Activated naive CD4-positive, alpha-beta T cell treated with anti-CD3 and anti-CD28 coated beads, Interleukin-2, amount 50 U/mL, for 24 hours (primary cell): ENCODE results near the gene KYNU.

Experiments
- H3K27ac Mint-ChIP-seq: one replicate; pipeline ENCODE4 v1.8.0; 2021; ENCODE audit warnings: mild to moderate bottlenecking, mixed read lengths
- H3K27me3 Mint-ChIP-seq: one replicate; pipeline ENCODE4 v1.8.0; 2021; ENCODE audit warnings: mixed read lengths
- H3K36me3 Mint-ChIP-seq: one replicate; pipeline ENCODE4 v1.8.0; 2021; ENCODE audit warnings: mixed read lengths
- H3K4me1 Mint-ChIP-seq: one replicate; pipeline ENCODE4 v1.8.0; 2021; ENCODE audit warnings: mixed read lengths
- H3K4me3 Mint-ChIP-seq: one replicate; pipeline ENCODE4 v1.8.0; 2021; ENCODE audit warnings: mild to moderate bottlenecking, mixed read lengths
- H3K9me3 Mint-ChIP-seq: one replicate; pipeline ENCODE4 v1.8.0; 2021; ENCODE audit warnings: mixed read lengths

Gene KYNU

GRCh38 chr2:142957144-142957543, 79.7 kb downstream of the KYNU start:
- Mint-ChIP-seq H3K27ac (no peak overlapping the region), H3K36me3 (no peaks in the 10 kb centered on the region), H3K27me3 (peaks cover 18% of the 10 kb centered on the region), H3K4me3 (no peak overlapping the region), H3K9me3 (no peaks in the 10 kb centered on the region), H3K4me1 (no peaks in the 10 kb centered on the region)

- Mint-ChIP-seq H3K9me3 (no peaks in the 10 kb centered on the region), H3K36me3 (no peaks in the 10 kb centered on the region), H3K27ac (no peak overlapping the region), H3K4me3 (no peak overlapping the region), H3K4me1 (no peaks in the 10 kb centered on the region), H3K27me3 (peaks cover 24% of the 10 kb centered on the region)
These were observed 83.7 kb downstream of the KYNU start for GRCh38 chr2:142961202-142961601.

GRCh38 chr2:142965443-142965842, 88.0 kb downstream of the KYNU start:
- Mint-ChIP-seq H3K4me1 (no peaks in the 10 kb centered on the region), H3K36me3 (no peaks in the 10 kb centered on the region), H3K27me3 (peaks cover 15% of the 10 kb centered on the region), H3K4me3 (no peak overlapping the region), H3K27ac (no peak overlapping the region), H3K9me3 (no peaks in the 10 kb centered on the region)

- H3K9me3 Mint-ChIP-seq, result no peaks in the 10 kb centered on the region
- H3K27ac Mint-ChIP-seq, result no peak overlapping the region
- peaks cover 13% of the 10 kb centered on the region for H3K27me3 Mint-ChIP-seq
- no peaks in the 10 kb centered on the region for H3K4me1 Mint-ChIP-seq
- H3K4me3 Mint-ChIP-seq, result no peak overlapping the region
- no peaks in the 10 kb centered on the region for H3K36me3 Mint-ChIP-seq
These were observed 88.8 kb downstream of the KYNU start for GRCh38 chr2:142966284-142966683.

- H3K9me3 Mint-ChIP-seq, result no peaks in the 10 kb centered on the region
- H3K36me3 Mint-ChIP-seq, result no peaks in the 10 kb centered on the region
- H3K4me3 Mint-ChIP-seq, result no peak overlapping the region
- peaks cover 13% of the 10 kb centered on the region for H3K27me3 Mint-ChIP-seq
- no peaks in the 10 kb centered on the region for H3K4me1 Mint-ChIP-seq
- H3K27ac Mint-ChIP-seq, result no peak overlapping the region
These were observed 89.6 kb downstream of the KYNU start for GRCh38 chr2:142967060-142967459.

- H3K4me1 Mint-ChIP-seq, result no peaks in the 10 kb centered on the region
- H3K36me3 Mint-ChIP-seq, result no peaks in the 10 kb centered on the region
- no peaks in the 10 kb centered on the region for H3K27me3 Mint-ChIP-seq
- no peaks in the 10 kb centered on the region for H3K9me3 Mint-ChIP-seq
- H3K27ac Mint-ChIP-seq, result no peak overlapping the region
- H3K4me3 Mint-ChIP-seq, result no peak overlapping the region
These were observed 95.8 kb downstream of the KYNU start for GRCh38 chr2:142973160-142973821.

GRCh38 chr2:142973822-142974207, 96.4 kb downstream of the KYNU start:
- Mint-ChIP-seq H3K27me3 (no peaks in the 10 kb centered on the region), H3K4me1 (no peaks in the 10 kb centered on the region), H3K36me3 (no peaks in the 10 kb centered on the region), H3K9me3 (no peaks in the 10 kb centered on the region), H3K27ac (no peak overlapping the region), H3K4me3 (no peak overlapping the region)

- H3K36me3 Mint-ChIP-seq, result no peaks in the 10 kb centered on the region
- H3K4me1 Mint-ChIP-seq, result no peaks in the 10 kb centered on the region
- H3K4me3 Mint-ChIP-seq, result no peak overlapping the region
- H3K27ac Mint-ChIP-seq, result no peak overlapping the region
- H3K27me3 Mint-ChIP-seq, result no peaks in the 10 kb centered on the region
- no peaks in the 10 kb centered on the region for H3K9me3 Mint-ChIP-seq
These were observed 97.0 kb downstream of the KYNU start for GRCh38 chr2:142974288-142975024.

- Mint-ChIP-seq H3K4me3 (no peak overlapping the region), H3K9me3 (no peaks in the 10 kb centered on the region), H3K27ac (no peak overlapping the region), H3K27me3 (no peaks in the 10 kb centered on the region), H3K36me3 (no peaks in the 10 kb centered on the region), H3K4me1 (no peaks in the 10 kb centered on the region)
These were observed 97.8 kb downstream of the KYNU start for GRCh38 chr2:142975239-142975638.

GRCh38 chr2:142980246-142981068, 103.0 kb downstream of the KYNU start:
- Mint-ChIP-seq H3K27ac (no peak overlapping the region), H3K9me3 (no peaks in the 10 kb centered on the region), H3K36me3 (no peaks in the 10 kb centered on the region), H3K27me3 (peaks cover 1% of the 10 kb centered on the region), H3K4me1 (no peaks in the 10 kb centered on the region), H3K4me3 (no peak overlapping the region)

GRCh38 chr2:142981069-142981378, 103.6 kb downstream of the KYNU start:
- Mint-ChIP-seq H3K27ac (no peak overlapping the region), H3K9me3 (no peaks in the 10 kb centered on the region), H3K36me3 (no peaks in the 10 kb centered on the region), H3K4me1 (no peaks in the 10 kb centered on the region), H3K4me3 (no peak overlapping the region), H3K27me3 (peaks cover 1% of the 10 kb centered on the region)

GRCh38 chr2:142981756-142982155, 104.3 kb downstream of the KYNU start:
- Mint-ChIP-seq H3K27ac (no peak overlapping the region), H3K4me3 (no peak overlapping the region), H3K36me3 (no peaks in the 10 kb centered on the region), H3K9me3 (no peaks in the 10 kb centered on the region), H3K4me1 (no peaks in the 10 kb centered on the region), H3K27me3 (peaks cover 1% of the 10 kb centered on the region)

- Mint-ChIP-seq H3K27ac (no peak overlapping the region), H3K9me3 (no peaks in the 10 kb centered on the region), H3K4me1 (no peaks in the 10 kb centered on the region), H3K36me3 (no peaks in the 10 kb centered on the region), H3K27me3 (peaks cover 1% of the 10 kb centered on the region), H3K4me3 (no peak overlapping the region)
These were observed 105.7 kb downstream of the KYNU start for GRCh38 chr2:142983174-142983573.

GRCh38 chr2:142984657-142985056, 107.2 kb downstream of the KYNU start:
- H3K27me3 Mint-ChIP-seq, result peaks cover 1% of the 10 kb centered on the region
- no peak overlapping the region for H3K4me3 Mint-ChIP-seq
- H3K9me3 Mint-ChIP-seq, result no peaks in the 10 kb centered on the region
- no peaks in the 10 kb centered on the region for H3K36me3 Mint-ChIP-seq
- H3K27ac Mint-ChIP-seq, result no peak overlapping the region
- H3K4me1 Mint-ChIP-seq, result no peaks in the 10 kb centered on the region

GRCh38 chr2:142987044-142987443, 109.6 kb downstream of the KYNU start:
- H3K4me1 Mint-ChIP-seq, result no peaks in the 10 kb centered on the region
- no peak overlapping the region for H3K4me3 Mint-ChIP-seq
- no peak overlapping the region for H3K27ac Mint-ChIP-seq
- no peaks in the 10 kb centered on the region for H3K36me3 Mint-ChIP-seq
- no peaks in the 10 kb centered on the region for H3K9me3 Mint-ChIP-seq
- peaks cover 1% of the 10 kb centered on the region for H3K27me3 Mint-ChIP-seq
